Mesenteric fat pad (tissue), 1 donor: ENCODE data around the gene NFIB. TPM values are rescaled to one million over a fixed set of nuclear protein-coding genes. Genes with fewer than 3 reads are reported as not detected.

ENCODE experiments used
- DNase-seq: peaks from one replicate; pipeline ENCODE4 v3.0.0-alpha.2; 2020; ENCODE audit warnings: low spot score
- total RNA-seq: library from RNA; stranded (reverse); fragmentation: NEBNext Ultra II Directional; extraction: Animal tissue kit (Norgen Biotek cat#: 25700); gene quantifications from one replicate; pipeline ENCODE4 v1.2.1, GENCODE V29; 2021
- donor health status: DM: yes; HTN: yes; CAD: no.

NFIB gene
- total RNA-seq, 1 donor from 2014 or later, result 143 TPM

DNA sequence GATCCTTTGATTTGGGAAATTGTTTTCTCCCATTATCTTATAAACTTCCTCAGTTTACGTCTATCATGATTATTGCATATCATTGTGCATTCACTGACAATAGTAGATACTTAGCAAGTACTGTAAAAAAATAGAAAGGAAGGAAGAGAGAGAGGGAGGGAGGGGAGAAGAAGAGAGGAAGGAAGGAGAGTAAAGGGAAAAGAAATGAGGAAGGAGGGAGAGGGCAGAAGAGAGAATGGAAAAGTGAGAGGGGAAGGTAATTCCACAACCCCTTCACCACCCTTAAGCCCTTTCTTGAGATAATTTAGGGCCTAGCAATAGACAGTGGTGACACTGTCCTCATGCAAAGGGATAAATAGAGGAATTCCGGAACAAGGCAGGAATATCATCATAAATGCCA is 64.4 kb downstream of the NFIB start:
- DNase-seq, result no peak

DNA sequence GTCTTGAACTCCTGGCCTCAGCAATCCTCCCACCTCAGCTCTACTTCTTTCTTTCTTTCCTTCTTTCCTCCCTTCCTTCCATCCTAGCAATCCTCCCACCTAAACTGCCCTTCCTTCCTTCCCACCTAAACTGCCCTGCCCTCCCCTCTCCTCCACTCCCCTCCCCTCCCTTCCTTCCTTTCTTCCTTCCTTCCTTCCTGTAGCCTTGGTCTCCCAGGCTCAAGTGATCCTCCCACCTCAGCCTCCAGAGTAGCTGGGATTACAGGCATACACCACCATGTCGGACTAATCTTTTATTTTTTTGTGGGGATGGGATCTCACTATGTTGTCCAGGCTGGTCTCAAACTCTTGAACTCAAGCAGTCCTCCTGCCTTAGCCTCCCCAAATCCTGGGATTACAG is 65.8 kb downstream of the NFIB start:
- no peak for DNase-seq

- DNase-seq, result no peak
These were observed 66.4 kb downstream of the NFIB start for GRCh38 chr9:14247577-14247976.

DNA sequence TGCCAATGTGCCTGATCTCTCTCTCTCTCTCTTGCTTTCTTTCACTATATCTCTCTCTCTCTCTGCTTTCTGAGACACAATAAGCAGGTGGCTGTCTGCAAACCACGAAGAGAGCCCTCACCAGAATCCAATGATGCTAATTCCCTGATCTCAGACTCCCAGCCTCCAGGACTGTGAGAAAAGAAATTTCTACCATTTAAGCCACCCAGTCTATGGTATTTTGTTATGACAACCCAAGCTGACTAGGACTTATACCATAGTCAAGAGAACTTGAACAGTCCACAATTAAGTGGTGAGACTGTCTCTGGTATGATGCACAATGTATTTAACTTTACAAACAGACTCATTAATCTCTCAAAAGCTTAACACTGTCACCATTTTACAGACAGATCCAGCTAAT is 67.0 kb downstream of the NFIB start:
- DNase-seq, result no peak

DNA sequence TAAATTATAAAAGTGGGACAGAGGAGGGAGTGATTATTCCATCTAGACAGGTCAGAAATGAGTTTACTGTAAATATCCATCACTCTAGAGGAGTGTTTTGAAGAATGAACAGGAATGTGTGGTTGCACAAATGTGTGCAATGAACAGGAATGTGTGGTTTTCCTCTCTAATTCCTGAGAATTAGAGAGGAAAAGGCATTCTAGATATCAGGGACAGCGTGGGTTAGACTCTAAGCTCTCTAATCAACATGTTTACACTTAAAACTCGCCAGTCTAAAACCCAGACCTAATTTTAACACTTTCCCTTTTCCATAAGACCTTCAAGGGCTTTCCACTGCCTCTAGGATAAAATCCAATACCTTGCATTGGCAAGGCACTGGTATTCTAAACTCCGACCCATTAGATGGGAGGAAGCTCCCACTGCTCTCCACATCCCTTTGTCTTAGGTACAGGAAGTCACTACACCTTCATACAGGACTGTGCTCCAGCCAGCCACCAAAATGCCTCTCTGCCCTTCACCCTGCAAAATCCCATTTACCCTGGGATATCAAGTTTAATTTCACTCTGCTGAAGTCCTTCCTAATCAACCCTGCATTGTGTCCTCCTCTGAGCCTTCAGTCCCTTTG is 67.9 kb downstream of the NFIB start:
- no peak for DNase-seq

GRCh38 chr9:14243514-14244042 is 70.4 kb downstream of the NFIB start:
- no peak for DNase-seq

DNA sequence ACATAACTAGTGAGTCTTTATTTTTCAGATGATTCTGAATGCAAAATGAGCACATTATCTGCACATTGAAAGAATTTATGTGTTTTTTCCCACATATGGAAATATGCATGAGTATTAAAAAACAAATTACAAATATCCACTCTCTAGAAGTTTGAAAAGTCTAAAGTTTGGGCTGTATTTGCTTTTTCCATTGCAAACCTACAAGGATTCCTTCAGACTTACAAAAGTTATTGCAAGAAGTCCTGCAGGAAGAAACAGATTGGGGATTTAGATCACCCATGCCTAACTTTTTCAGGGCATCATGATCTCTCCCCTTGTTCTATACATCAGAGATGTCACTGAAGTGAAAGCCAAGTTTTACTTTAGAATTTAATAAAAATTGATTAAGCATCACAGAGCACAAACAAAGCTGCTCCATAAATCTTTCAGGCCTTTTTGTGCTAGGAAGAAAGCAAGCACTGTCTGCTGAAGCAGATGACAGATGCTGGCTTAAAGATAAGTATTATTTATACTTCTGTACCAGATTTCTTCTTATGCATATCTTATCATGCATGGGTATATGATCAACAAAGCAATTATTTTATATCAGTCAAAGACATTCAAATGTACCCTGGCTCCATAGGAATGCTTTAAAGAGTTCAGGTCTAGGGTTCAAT is 71.7 kb downstream of the NFIB start:
- no peak for DNase-seq

- no peak for DNase-seq
These were observed 73.4 kb downstream of the NFIB start for GRCh38 chr9:14240537-14240936.

DNA sequence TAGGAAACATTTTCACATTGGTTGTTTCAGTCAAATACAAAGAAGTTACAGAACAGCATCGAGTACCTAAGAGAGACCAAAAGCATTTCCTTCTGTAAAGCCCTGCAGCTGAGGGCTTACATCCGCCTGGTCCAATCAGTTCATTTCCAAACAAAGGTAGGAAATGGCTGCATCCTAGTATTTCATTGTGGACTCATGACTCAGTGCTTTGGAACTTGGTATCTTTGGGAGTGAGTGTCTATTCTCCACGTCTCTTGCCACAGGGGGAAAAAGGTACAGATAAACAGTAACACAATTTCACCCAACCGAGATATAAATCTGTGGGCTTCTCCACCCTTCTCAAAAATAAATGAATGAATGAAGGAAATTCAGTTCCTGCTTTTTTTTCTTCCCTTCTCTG is 75.4 kb downstream of the NFIB start:
- DNase-seq, result no peak

DNA sequence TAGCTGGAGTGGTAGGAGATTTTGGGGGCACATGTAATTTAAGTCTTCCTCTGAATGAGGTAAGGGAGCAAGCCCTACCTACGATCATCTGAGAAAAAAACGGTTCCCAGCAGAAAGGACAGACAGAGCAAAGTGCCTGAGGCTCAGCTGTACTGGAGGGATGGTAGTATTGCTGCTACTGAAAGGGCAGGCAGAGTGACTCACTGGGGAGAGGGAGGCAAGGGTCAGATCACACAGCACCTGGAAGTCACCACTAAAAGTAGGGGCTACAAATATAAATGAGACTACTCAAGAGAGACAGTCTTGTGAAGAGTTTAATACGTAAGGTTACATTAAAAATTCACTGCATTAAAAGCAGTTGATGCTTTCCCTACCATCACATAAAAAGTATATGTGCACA is 75.9 kb downstream of the NFIB start:
- DNase-seq, result no peak

GRCh38 chr9:14236591-14236990 is 77.3 kb downstream of the NFIB start:
- DNase-seq, result no peak

DNA sequence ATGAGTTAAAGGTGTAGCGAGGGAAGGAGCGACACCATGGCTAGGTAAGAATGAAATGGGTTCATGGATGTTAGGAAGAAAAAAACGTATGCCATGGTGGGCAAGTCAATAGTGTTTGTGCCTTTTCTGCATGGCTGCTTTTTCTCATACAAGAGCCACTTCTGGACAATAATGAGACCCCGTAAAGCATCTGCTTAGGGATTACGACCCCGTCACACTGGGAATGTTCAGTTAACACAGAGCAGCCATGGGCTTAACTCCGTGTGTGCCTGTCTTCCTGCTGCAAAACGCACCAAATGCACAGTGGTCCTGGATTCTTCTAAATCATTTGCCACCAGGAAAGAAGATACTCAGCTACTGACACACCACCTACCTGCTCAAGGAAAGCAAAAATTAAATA is 81.8 kb downstream of the NFIB start:
- DNase-seq, result no peak

DNA sequence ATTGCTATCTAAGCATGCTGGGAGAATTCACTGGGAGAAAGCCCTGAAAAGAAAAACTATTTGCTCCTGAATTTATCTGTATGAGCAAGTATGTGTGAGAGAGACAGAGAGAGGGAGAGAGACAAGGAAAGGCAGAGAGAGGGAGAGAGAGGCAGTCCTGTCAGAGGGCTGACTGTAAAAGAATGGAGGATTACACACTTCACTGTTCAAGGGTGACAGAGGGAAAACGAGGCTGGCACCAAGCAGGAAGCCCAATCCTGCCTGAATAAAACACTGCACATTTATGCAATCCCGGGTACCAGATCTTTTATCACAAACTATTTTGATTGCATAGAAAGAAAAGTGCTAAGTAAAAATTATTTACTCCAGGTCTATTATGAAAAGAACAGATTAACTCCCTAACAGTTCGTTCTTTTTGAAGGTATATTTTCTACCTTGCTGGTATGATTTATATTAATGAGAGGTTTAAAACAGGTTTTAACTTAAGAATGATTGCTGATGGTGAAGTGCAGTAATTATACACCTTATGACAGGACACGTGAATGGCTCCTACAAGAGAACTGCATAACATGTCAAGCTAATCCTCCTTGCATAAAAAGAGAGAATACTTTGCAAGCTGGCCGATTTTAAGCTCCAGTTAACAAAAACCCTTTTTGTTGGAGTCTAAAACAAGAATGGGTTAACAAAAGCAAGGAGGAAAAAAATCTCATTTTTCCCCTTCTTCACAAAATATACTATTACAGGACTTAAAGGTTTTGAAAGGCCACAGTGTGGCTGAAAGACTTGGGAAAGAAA is 82.5 kb downstream of the NFIB start:
- no peak for DNase-seq

GRCh38 chr9:14228602-14229001 is 85.3 kb downstream of the NFIB start:
- no peak for DNase-seq

- no peak for DNase-seq
These were observed 86.9 kb downstream of the NFIB start for GRCh38 chr9:14226855-14227532.

- DNase-seq, result no peak
These were observed 90.9 kb downstream of the NFIB start for GRCh38 chr9:14223081-14223480.

DNA sequence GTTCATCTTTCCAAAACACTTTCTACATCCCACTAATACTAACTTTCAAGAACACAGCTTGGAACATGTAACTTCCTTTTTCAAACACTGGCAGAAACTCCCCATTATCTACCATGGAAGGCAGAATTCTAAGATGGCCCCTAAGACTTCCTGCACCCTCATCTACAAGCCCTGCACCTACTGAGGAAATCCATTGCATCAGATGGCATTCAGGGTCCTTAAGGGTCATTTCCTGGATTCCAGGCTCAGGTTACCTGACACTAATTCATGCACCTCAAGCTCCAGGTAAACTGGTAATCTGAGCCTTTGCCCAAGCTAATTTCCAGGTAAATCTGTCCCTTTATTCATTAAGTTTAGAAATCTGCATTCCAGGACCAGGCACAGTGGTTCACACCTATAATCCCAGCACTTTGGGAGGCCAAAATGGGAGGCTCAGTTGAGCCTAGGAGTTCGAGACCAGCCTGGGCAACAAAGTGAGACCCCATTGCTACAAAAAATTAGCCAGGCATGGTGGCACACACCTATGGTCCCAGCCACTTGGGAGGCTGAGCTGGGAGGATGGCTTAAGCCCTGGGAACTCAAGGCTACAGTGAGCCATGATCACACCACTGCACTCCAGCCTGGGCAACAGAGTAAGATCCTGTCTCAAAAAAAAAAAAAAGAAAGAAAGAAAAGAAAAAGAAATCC is 91.6 kb downstream of the NFIB start:
- DNase-seq, result no peak

- DNase-seq, result no peak
These were observed 92.4 kb downstream of the NFIB start for GRCh38 chr9:14221558-14221957.

DNA sequence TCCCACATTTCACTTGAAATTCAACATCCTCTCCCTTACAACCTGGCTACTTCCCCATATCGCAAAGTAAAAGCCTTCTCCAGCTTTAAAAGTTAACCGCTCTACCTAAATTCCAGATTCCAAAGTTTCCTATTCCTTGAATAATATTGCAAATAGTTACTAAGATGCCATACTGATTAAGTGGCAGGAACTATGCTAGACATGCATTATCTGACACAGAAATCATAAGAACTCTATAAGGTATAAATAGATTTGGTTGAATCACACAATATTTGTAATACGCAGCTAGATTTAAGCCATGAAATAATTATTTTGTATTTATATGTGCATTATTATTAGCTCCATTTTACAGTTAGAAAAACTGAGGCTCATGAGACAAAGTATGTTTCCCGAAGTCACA is 92.8 kb downstream of the NFIB start:
- no peak for DNase-seq

DNA sequence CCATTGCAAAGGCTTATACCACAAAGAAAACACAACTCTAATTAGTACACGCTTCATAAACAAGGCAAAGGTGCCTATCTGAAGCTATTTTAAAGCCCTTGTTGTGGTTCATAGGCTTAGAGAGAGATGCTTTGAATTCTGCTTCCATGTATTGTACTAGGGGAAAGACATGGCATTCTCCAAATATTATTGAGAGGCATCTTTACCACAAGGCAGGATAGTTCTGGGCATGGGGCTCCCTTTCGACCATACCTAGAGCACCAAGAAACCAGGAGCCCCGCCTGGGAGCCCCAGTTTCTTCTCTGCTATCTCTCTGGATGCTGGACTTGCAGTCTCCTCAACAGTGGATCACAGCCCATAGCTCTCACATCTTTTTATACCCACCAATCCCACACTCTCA is 93.7 kb downstream of the NFIB start:
- no peak for DNase-seq

DNA sequence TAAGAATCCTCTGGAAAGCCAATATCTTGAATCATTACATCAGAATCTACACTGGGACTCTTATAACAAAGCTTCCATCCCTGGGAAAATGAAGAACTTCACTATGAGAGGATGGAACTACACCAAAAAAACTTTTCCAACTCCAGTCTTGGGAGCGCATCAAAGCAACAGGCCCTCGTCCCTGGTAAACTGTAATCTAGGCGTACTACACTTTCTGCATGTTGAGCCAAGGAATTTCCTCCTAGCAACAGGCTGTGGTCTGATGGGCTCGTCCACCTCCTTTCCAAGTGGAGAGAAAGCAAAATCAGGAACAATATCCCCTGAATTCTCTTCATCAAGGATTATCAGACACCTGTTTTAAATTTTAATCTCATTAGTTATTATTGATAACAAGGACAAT is 94.1 kb downstream of the NFIB start:
- DNase-seq, result no peak
